Measurements from ENCODE around the gene PTPRJ. TPM values are rescaled to one million over a fixed set of nuclear protein-coding genes. Genes with fewer than 3 reads are reported as not detected.
"Not testable (repeated sequence)": the region's sequence is repeated elsewhere in the genome, so short reads cannot be mapped to it uniquely, and the experiment has no call there.

Gene PTPRJ
- total RNA-seq, 1 experiment from 2014 or later: 43.7 TPM

DNA sequence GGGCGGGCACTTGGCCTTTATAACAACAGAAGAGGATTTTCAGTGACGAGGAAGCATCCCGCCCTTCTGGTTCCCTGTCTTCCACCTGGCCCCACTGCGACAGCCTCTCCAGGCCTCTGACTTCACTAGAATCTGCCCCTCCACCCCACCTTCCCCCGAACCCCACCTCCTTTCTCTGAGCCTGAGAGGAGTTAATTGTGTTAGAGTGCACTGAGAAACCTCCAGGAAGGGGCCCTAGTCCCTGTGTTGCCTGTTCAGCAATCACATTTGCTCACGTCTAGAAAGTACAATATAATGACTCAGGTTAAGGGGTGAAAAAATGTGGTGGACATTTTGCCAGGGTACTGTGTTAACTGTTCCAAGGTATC lies 38.8 kb downstream of the PTPRJ start:
- peak in 1 of 2 experiments; percentile 46 for DNase-seq
- peaks cover 92% of the 10 kb centered on the region for H3K79me2 ChIP-seq (ENCODE audit: low read depth)
- no peak overlapping the region for H3K4me3 ChIP-seq
- no peaks in the 10 kb centered on the region for H3K9me2 ChIP-seq (ENCODE audit: insufficient read depth)
- intact Hi-C loops (cut with micrococcal nuclease; ENCODE audit: unreplicated experiment): loop anchor here (5.0 kb wide), 1 partner anchor 33 kb away; no protein-coding TSS in a partner anchor
- H2AFZ ChIP-seq: no peak overlapping the region
- BruUV-seq (replicated peaks): no TSS peak
- ChIA-PET POLR2A (ENCODE audit: unreplicated experiment) (no interaction called here), CTCF (no interaction called here)
- no peak overlapping the region for H3K27ac ChIP-seq
- no peak for TF ChIP-seq EZH2 (IDR thresholded peaks at IDR 0.05; ENCODE audit: low read depth)
- TF ChIP-seq, protein P1, sequence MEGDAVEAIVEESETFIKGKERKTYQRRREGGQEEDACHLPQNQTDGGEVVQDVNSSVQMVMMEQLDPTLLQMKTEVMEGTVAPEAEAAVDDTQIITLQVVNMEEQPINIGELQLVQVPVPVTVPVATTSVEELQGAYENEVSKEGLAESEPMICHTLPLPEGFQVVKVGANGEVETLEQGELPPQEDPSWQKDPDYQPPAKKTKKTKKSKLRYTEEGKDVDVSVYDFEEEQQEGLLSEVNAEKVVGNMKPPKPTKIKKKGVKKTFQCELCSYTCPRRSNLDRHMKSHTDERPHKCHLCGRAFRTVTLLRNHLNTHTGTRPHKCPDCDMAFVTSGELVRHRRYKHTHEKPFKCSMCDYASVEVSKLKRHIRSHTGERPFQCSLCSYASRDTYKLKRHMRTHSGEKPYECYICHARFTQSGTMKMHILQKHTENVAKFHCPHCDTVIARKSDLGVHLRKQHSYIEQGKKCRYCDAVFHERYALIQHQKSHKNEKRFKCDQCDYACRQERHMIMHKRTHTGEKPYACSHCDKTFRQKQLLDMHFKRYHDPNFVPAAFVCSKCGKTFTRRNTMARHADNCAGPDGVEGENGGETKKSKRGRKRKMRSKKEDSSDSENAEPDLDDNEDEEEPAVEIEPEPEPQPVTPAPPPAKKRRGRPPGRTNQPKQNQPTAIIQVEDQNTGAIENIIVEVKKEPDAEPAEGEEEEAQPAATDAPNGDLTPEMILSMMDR (conservative IDR thresholded peaks at IDR 0.05): no peak
- H3K4me1 ChIP-seq (replicated peaks; ENCODE audit: insufficient read depth): peaks cover 16% of the 10 kb centered on the region
- H3F3A ChIP-seq (ENCODE audit: insufficient read depth, low read depth): peaks cover 21% of the 10 kb centered on the region; the same call in 1 of the 2 replicates
- no peaks in the 10 kb centered on the region for H3K27me3 ChIP-seq (ENCODE audit: insufficient read depth, low read depth)
- H3K4me2 ChIP-seq: no peak overlapping the region
- H3K36me3 ChIP-seq (ENCODE audit: low read depth): 0 out of 2 replicates have a peak, but pooled peaks cover 14% of the 10 kb centered on the region
- H3K9me3 ChIP-seq (ENCODE audit: insufficient read depth, low read depth): no peaks in the 10 kb centered on the region
- H4K20me1 ChIP-seq (ENCODE audit: insufficient read depth): peaks cover 35% of the 10 kb centered on the region

DNA sequence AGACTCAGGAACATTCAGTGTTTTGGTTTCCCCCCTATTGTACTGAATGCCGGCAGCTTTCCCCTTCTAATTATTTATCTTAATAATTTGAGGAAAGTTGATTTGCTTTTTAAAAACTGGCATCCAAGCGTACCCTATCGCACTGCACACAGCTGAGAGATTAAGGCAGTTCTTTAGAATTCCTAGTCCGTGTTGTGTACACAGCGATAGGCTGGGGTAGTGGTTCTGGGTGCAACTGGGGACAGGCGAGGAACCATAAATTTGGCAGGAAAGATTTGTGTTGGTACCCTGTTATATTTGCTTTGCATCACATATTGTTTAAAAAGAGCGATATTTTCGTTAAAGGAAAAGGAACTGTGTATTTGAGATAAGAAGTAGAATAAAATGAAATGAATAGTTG lies 39.2 kb downstream of the PTPRJ start:
- intact Hi-C loops (cut with micrococcal nuclease; ENCODE audit: unreplicated experiment): loop anchor here (5.0 kb wide), 1 partner anchor 33 kb away; no protein-coding TSS in a partner anchor
- H3F3A ChIP-seq (ENCODE audit: insufficient read depth, low read depth): peaks cover 23% of the 10 kb centered on the region; the same call in 1 of the 2 replicates
- H3K9me2 ChIP-seq (ENCODE audit: insufficient read depth): no peaks in the 10 kb centered on the region
- H3K9me3 ChIP-seq (ENCODE audit: insufficient read depth, low read depth): no peaks in the 10 kb centered on the region
- BruUV-seq (replicated peaks): no TSS peak
- no peak overlapping the region for H3K4me2 ChIP-seq
- POLR2A ChIA-PET (ENCODE audit: unreplicated experiment): interaction anchor here (0.5 kb wide), 1 partner anchor 42 kb away, joined by 9 read pairs; no protein-coding TSS in a partner anchor
- H3K4me3 ChIP-seq: no peak overlapping the region
- CTCF ChIA-PET: no interaction called here
- H2AFZ ChIP-seq: no peak overlapping the region
- no peak for DNase-seq
- TF ChIP-seq EZH2 (IDR thresholded peaks at IDR 0.05; ENCODE audit: low read depth): no peak
- TF ChIP-seq, protein P1 (conservative IDR thresholded peaks at IDR 0.05): no peak
- H3K27ac ChIP-seq: no peak overlapping the region
- 0 out of 2 replicates have a peak, but pooled peaks cover 14% of the 10 kb centered on the region for H3K36me3 ChIP-seq (ENCODE audit: low read depth)
- H3K79me2 ChIP-seq (ENCODE audit: low read depth): peaks cover 92% of the 10 kb centered on the region
- no peaks in the 10 kb centered on the region for H3K27me3 ChIP-seq (ENCODE audit: insufficient read depth, low read depth)
- peaks cover 16% of the 10 kb centered on the region for H3K4me1 ChIP-seq (replicated peaks; ENCODE audit: insufficient read depth)
- peaks cover 35% of the 10 kb centered on the region for H4K20me1 ChIP-seq (ENCODE audit: insufficient read depth)

DNA sequence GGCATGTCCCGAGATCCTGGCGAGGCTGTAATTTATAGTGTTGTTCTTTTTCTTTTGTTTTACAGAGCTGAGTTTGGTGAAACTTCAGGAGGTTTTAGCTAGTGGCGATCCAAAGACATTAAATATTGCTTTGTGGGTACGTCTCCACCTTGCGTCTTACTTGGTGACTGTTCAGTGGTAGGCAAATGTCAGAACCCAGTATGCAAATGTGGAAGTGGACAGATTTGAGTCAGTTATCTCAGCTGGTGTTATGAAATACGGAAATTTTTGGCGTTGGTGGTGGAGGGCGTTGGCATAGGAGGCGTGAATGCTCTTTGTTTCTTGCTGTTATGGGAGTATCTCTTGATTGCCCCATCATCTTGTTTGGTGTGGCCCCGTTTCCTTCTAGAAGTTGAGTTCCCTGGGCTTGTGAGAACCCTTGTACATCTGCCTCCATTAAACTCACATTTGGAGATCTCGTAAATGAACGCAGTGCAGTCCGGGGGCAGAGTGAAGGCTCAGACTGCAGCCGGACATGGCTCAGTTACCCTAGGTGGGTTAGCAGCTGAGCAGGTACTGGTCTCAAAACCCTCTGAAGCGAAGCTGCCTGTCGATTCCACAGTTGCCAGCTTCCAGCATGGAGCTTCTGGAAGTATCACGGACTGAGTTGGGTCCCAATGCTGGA lies 39.9 kb downstream of the PTPRJ start:
- H3K4me3 ChIP-seq: no peak overlapping the region
- intact Hi-C loops (cut with micrococcal nuclease; ENCODE audit: unreplicated experiment): no loop called here
- H3K4me2 ChIP-seq: no peak overlapping the region
- ChIA-PET CTCF (no interaction called here), POLR2A (ENCODE audit: unreplicated experiment) (interaction anchor here (0.5 kb wide), 1 partner anchor 41 kb away, joined by 9 read pairs; no protein-coding TSS in a partner anchor)
- H3K27me3 ChIP-seq (ENCODE audit: insufficient read depth, low read depth): no peaks in the 10 kb centered on the region
- H4K20me1 ChIP-seq (ENCODE audit: insufficient read depth): peaks cover 33% of the 10 kb centered on the region
- peaks cover 90% of the 10 kb centered on the region for H3K79me2 ChIP-seq (ENCODE audit: low read depth)
- peaks cover 19% of the 10 kb centered on the region; the same call in 1 of the 2 replicates for H3F3A ChIP-seq (ENCODE audit: insufficient read depth, low read depth)
- no peak for TF ChIP-seq EZH2 (IDR thresholded peaks at IDR 0.05; ENCODE audit: low read depth)
- TF ChIP-seq, protein P1 (conservative IDR thresholded peaks at IDR 0.05): no peak
- no peaks in the 10 kb centered on the region for H3K9me2 ChIP-seq (ENCODE audit: insufficient read depth)
- no peak overlapping the region for H2AFZ ChIP-seq
- H3K9me3 ChIP-seq (ENCODE audit: insufficient read depth, low read depth): no peaks in the 10 kb centered on the region
- no peak overlapping the region for H3K27ac ChIP-seq
- peaks cover 13% of the 10 kb centered on the region for H3K4me1 ChIP-seq (replicated peaks; ENCODE audit: insufficient read depth)
- no peak for DNase-seq
- 0 out of 2 replicates have a peak, but pooled peaks cover 14% of the 10 kb centered on the region for H3K36me3 ChIP-seq (ENCODE audit: low read depth)
- no TSS peak for BruUV-seq (replicated peaks)

GRCh38 chr11:48021201-48021820 lies 41.0 kb downstream of the PTPRJ start:
- BruUV-seq (replicated peaks); H3K4me1 ChIP-seq (replicated peaks; ENCODE audit: insufficient read depth); CTCF ChIA-PET; H3K27ac ChIP-seq; H3K4me2 ChIP-seq; H3K9me2 ChIP-seq (ENCODE audit: insufficient read depth); H3K9me3 ChIP-seq (ENCODE audit: insufficient read depth, low read depth); H2AFZ ChIP-seq; H3K27me3 ChIP-seq (ENCODE audit: insufficient read depth, low read depth); H3K4me3 ChIP-seq; intact Hi-C loops (cut with micrococcal nuclease; ENCODE audit: unreplicated experiment); DNase-seq; POLR2A ChIA-PET (ENCODE audit: unreplicated experiment): not testable (repeated sequence)
- Histone ChIP-seq H4K20me1 (ENCODE audit: insufficient read depth) (peaks cover 26% of the 10 kb centered on the region), H3K79me2 (ENCODE audit: low read depth) (peaks cover 88% of the 10 kb centered on the region), H3F3A (ENCODE audit: insufficient read depth, low read depth) (peaks cover 16% of the 10 kb centered on the region; the same call in 1 of the 2 replicates), H3K36me3 (ENCODE audit: low read depth) (0 out of 2 replicates have a peak, but pooled peaks cover 14% of the 10 kb centered on the region)

All from PC-9 (cell line).